MCF 10A (cell line): ENCODE measurements around the gene NDUFC2. TPM values are rescaled to one million over a fixed set of nuclear protein-coding genes. Genes with fewer than 3 reads are reported as not detected.
"Not testable (repeated sequence)": the region's sequence is repeated elsewhere in the genome, so short reads cannot be mapped to it uniquely, and the experiment has no call there.

Source experiments
- BruUV-seq: library from RNA; stranded (reverse); fragments of 400-500 nt; replicated peaks from 2 replicates; lab custom pipeline; 2021; lab: Mats Ljungman, UMichigan
- CTCF ChIA-PET: fragments of 300-600 bp; sonication (Branson Sonifier 250); formaldehyde crosslinking; extraction: SDS; loops from one replicate; lab custom pipeline; 2021; ENCODE audit warnings: antibody characterized with exemption, inconsistent platforms; lab: Yijun Ruan, JAX
- POLR2A ChIA-PET: fragments of 300-600, 350-650 bp; sonication (Branson Sonifier 250); formaldehyde crosslinking; extraction: SDS; loops from one replicate; lab custom pipeline; 2020; ENCODE audit warnings: antibody characterized with exemption, inconsistent platforms; lab: Yijun Ruan, JAX
- DNase-seq: peaks from one replicate; pipeline ENCODE4 v3.0.0-alpha.2; 2018; ENCODE audit not compliant: unreplicated experiment
- H3K27ac Mint-ChIP-seq: one replicate; pipeline ENCODE4 v1.8.0; 2022; ENCODE audit warnings: mild to moderate bottlenecking, low read depth, mixed read lengths; ENCODE audit not compliant: unreplicated experiment
- H3K27me3 Mint-ChIP-seq: one replicate; pipeline ENCODE4 v1.8.0; 2022; ENCODE audit warnings: mixed read lengths; ENCODE audit not compliant: insufficient read depth, unreplicated experiment
- H3K36me3 Mint-ChIP-seq: one replicate; pipeline ENCODE4 v1.8.0; 2022; ENCODE audit warnings: mild to moderate bottlenecking, moderate library complexity, mixed read lengths; ENCODE audit not compliant: insufficient read depth, unreplicated experiment
- H3K4me1 Mint-ChIP-seq: one replicate; pipeline ENCODE4 v1.8.0; 2022; ENCODE audit warnings: mixed read lengths; ENCODE audit not compliant: insufficient read depth, unreplicated experiment
- H3K4me3 Mint-ChIP-seq: one replicate; pipeline ENCODE4 v1.8.0; 2022; ENCODE audit warnings: mild to moderate bottlenecking, moderate library complexity, mixed read lengths; ENCODE audit not compliant: unreplicated experiment
- H3K9me3 Mint-ChIP-seq: one replicate; pipeline ENCODE4 v1.8.0; 2022; ENCODE audit warnings: mixed read lengths; ENCODE audit not compliant: unreplicated experiment
- CTCF ChIP-seq: fragments of 200-600 bp; IDR thresholded peaks from one replicate; pipeline ENCODE4 v1.8.0; 2022; ENCODE audit warnings: antibody characterized with exemption, mild to moderate bottlenecking; ENCODE audit not compliant: unreplicated experiment
- intact Hi-C: fragments of 100-400 bp; cut with micrococcal nuclease; formaldehyde crosslinking; loops from 2 replicates; pipeline ENCODE4 v1.14.1; 2022
- total RNA-seq: library from RNA; stranded (reverse); gene quantifications from 2 replicates; pipeline ENCODE4 v1.2.3, GENCODE V29; 2022

NDUFC2 gene
- total RNA-seq, 1 experiment from 2014 or later: 186 TPM

- H3K4me3 Mint-ChIP-seq: no peak overlapping the region
- ChIA-PET CTCF (interaction anchor here (0.7 to 0.9 kb wide), 2 partner anchors 324 to 1395 kb away, joined by 3 to 5 read pairs; partner anchors contain the start of gene GAB2), POLR2A (interaction anchor here (0.6 to 1.2 kb wide), 2 partner anchors 9 to 92 kb away, joined by 4 to 7 read pairs; no protein-coding TSS in a partner anchor)
- H3K9me3 Mint-ChIP-seq: no peaks in the 10 kb centered on the region
- no peaks in the 10 kb centered on the region for H3K27me3 Mint-ChIP-seq
- H3K36me3 Mint-ChIP-seq: peaks cover 20% of the 10 kb centered on the region
- no peak for TF ChIP-seq CTCF
- no TSS peak for BruUV-seq
- no peaks in the 10 kb centered on the region for H3K4me1 Mint-ChIP-seq
- DNase-seq: no peak
- no peak overlapping the region for H3K27ac Mint-ChIP-seq
- intact Hi-C loops: no loop called here
These were observed 14.6 kb upstream of the NDUFC2 start for GRCh38 chr11:78094250-78094649.

GRCh38 chr11:78086521-78087074 lies 6.9 kb upstream of the NDUFC2 start:
- BruUV-seq, H3K4me3 Mint-ChIP-seq, H3K27ac Mint-ChIP-seq, intact Hi-C loops, CTCF ChIA-PET, DNase-seq, H3K4me1 Mint-ChIP-seq, H3K27me3 Mint-ChIP-seq, H3K9me3 Mint-ChIP-seq, H3K36me3 Mint-ChIP-seq: not testable (repeated sequence)
- POLR2A ChIA-PET: interaction anchor here (1.2 to 1.5 kb wide), 2 partner anchors 9 to 12 kb away, joined by 3 to 4 read pairs; no protein-coding TSS in a partner anchor

- intact Hi-C loops: no loop called here
- POLR2A ChIA-PET: interaction anchor here (1.2 to 1.5 kb wide), 2 partner anchors 10 to 13 kb away, joined by 3 to 4 read pairs; no protein-coding TSS in a partner anchor
- H3K9me3 Mint-ChIP-seq: no peaks in the 10 kb centered on the region
- no TSS peak for BruUV-seq
- no peaks in the 10 kb centered on the region for H3K27me3 Mint-ChIP-seq
- TF ChIP-seq CTCF: no peak
- no peaks in the 10 kb centered on the region for H3K36me3 Mint-ChIP-seq
- CTCF ChIA-PET: no interaction called here
- no peak overlapping the region for H3K4me3 Mint-ChIP-seq
- H3K4me1 Mint-ChIP-seq: peaks cover 8% of the 10 kb centered on the region
- no peak for DNase-seq
- H3K27ac Mint-ChIP-seq: no peak overlapping the region
These were observed 6.3 kb upstream of the NDUFC2 start for GRCh38 chr11:78085972-78086371.

GRCh38 chr11:78084506-78084905 lies 4.8 kb upstream of the NDUFC2 start:
- H3K27ac Mint-ChIP-seq, CTCF ChIA-PET, DNase-seq, H3K27me3 Mint-ChIP-seq, H3K4me3 Mint-ChIP-seq, BruUV-seq, intact Hi-C loops, H3K36me3 Mint-ChIP-seq, POLR2A ChIA-PET, H3K4me1 Mint-ChIP-seq, H3K9me3 Mint-ChIP-seq: not testable (repeated sequence)

GRCh38 chr11:78083021-78083420 lies 3.4 kb upstream of the NDUFC2 start:
- no TSS peak for BruUV-seq
- Mint-ChIP-seq H3K9me3 (no peaks in the 10 kb centered on the region), H3K4me3 (no peak overlapping the region), H3K27me3 (no peaks in the 10 kb centered on the region), H3K36me3 (peaks cover 2% of the 10 kb centered on the region), H3K4me1 (peaks cover 13% of the 10 kb centered on the region), H3K27ac (no peak overlapping the region)
- CTCF ChIA-PET: interaction anchor here (0.6 kb wide), 1 partner anchor 485 kb away, joined by 3 read pairs; no protein-coding TSS in a partner anchor
- POLR2A ChIA-PET: no interaction called here
- DNase-seq: no peak
- no peak for TF ChIP-seq CTCF
- intact Hi-C loops: no loop called here
